Endothelial cell of umbilical vein (primary cell): Measurements from ENCODE around the gene PRMT1. TPM values are rescaled to one million over a fixed set of nuclear protein-coding genes. Genes with fewer than 3 reads are reported as not detected.

Source experiments
- BruUV-seq: library from RNA; stranded (reverse); fragments of 400-500 nt; replicated peaks from 2 replicates; lab custom pipeline; 2021; lab: Mats Ljungman, UMichigan
- CTCF ChIA-PET: fragments of 300-600, 350-600 bp; sonication (Branson Sonifier 250); formaldehyde crosslinking; loops from one replicate; lab custom pipeline; 2021; ENCODE audit warnings: antibody characterized with exemption, inconsistent platforms; lab: Charles Lee
- POLR2A ChIA-PET: fragments of 300-600, 350-600 bp; sonication (Branson Sonifier 250); formaldehyde crosslinking; loops from one replicate; lab custom pipeline; 2021; ENCODE audit warnings: antibody characterized with exemption, inconsistent platforms; lab: Charles Lee
- DNase-seq: peaks from one replicate; pipeline ENCODE4 v3.0.0-alpha.2; 2011; ENCODE audit warnings: low read depth, low spot score
- FAIRE-seq: peaks from 2 replicates; lab custom pipeline; 2011; peaks lifted over from hg19 to GRCh38; lab: Jason Lieb, UNC
- H2AFZ ChIP-seq: 2 replicates; pipeline ENCODE4 v1.6.0; 2012; ENCODE audit warnings: low read depth, low read length, control low read depth, inconsistent platforms
- H3K27ac ChIP-seq: 2 replicates; pipeline ENCODE4 v1.5.1; 2011; ENCODE audit warnings: low read depth, mild to moderate bottlenecking, control low read depth, low read length, moderate library complexity; ENCODE audit not compliant: insufficient read depth
- H3K27me3 ChIP-seq, 2 experiments: 2 replicates each; pipeline versions ENCODE4 v1.6.0 to v1.6.1; 2011; ENCODE audit warnings: low read length in 2 of 2, mixed read lengths in 1 of 2; ENCODE audit not compliant: control insufficient read depth in 2 of 2, insufficient read depth in 2 of 2
- H3K36me3 ChIP-seq, 2 experiments: 2 replicates in 1 of 2; 3 replicates in 1 of 2; pipeline ENCODE4 v1.5.1; 2011; ENCODE audit warnings: low read length in 2 of 2, mild to moderate bottlenecking in 1 of 2, moderate library complexity in 1 of 2; ENCODE audit not compliant: control insufficient read depth in 2 of 2, insufficient read depth in 2 of 2; ENCODE audit errors: extremely low read depth in 1 of 2
- H3K4me1 ChIP-seq: 3 replicates; pipeline ENCODE4 v1.5.1; 2011; ENCODE audit warnings: mild to moderate bottlenecking, low read length; ENCODE audit not compliant: control insufficient read depth, insufficient read depth; ENCODE audit errors: extremely low read depth
- H3K4me2 ChIP-seq: 2 replicates; pipeline ENCODE4 v1.6.1; 2011; ENCODE audit warnings: low read length, control low read depth, mixed read lengths; ENCODE audit not compliant: insufficient read depth
- H3K4me3 ChIP-seq, 3 experiments: fragments of 200-600 bp in 1 of 3; sonication (generic), shearing (Covaris generic) in 1 of 3; replicated peaks in 1 of 3; 2 replicates each; pipeline ENCODE4 v1.5.1; 2011 to 2016; ENCODE audit warnings: control low read depth in 3 of 3, low read length in 3 of 3, mild to moderate bottlenecking in 2 of 3, inconsistent platforms in 1 of 3, low read depth in 1 of 3, moderate library complexity in 1 of 3; ENCODE audit not compliant: insufficient read depth in 1 of 3
- H3K79me2 ChIP-seq: 2 replicates; pipeline ENCODE4 v1.6.0; 2012; ENCODE audit warnings: low read length, inconsistent platforms; ENCODE audit not compliant: control insufficient read depth, insufficient read depth
- H3K9ac ChIP-seq: replicated peaks from 2 replicates; pipeline ENCODE3; 2011; ENCODE audit warnings: low read length, control low read depth; ENCODE audit not compliant: insufficient read depth; ENCODE audit errors: extremely low read depth
- H3K9me1 ChIP-seq: replicated peaks from 3 replicates; pipeline ENCODE4 v1.6.0; 2011; ENCODE audit warnings: mild to moderate bottlenecking, low read length; ENCODE audit not compliant: control insufficient read depth, insufficient read depth; ENCODE audit errors: extremely low read depth
- H3K9me3 ChIP-seq: replicated peaks from 2 replicates; pipeline ENCODE4 v1.5.1; 2012; ENCODE audit warnings: low read length, inconsistent platforms; ENCODE audit not compliant: control insufficient read depth, insufficient read depth
- H4K20me1 ChIP-seq: replicated peaks from 2 replicates; pipeline ENCODE3; 2011; ENCODE audit warnings: mild to moderate bottlenecking, low read length; ENCODE audit not compliant: control insufficient read depth, insufficient read depth; ENCODE audit errors: extremely low read depth
- CTCF ChIP-seq, 2 donors: IDR thresholded peaks; 1 replicate in 1 of 2; 2 replicates in 1 of 2; pipeline ENCODE4 v1.5.1; 2011; ENCODE audit warnings: low read length in 2 of 2, mild to moderate bottlenecking in 2 of 2, moderate library complexity in 2 of 2, control low read depth in 1 of 2, inconsistent platforms in 1 of 2, low read depth in 1 of 2; ENCODE audit not compliant: insufficient read depth in 1 of 2; ENCODE audit errors: extremely low read depth in 1 of 2
- EZH2 ChIP-seq: IDR thresholded peaks from 2 replicates; pipeline ENCODE4 v1.6.1; 2012; ENCODE audit warnings: borderline replicate concordance, low read depth, mild to moderate bottlenecking, moderate library complexity, low read length, inconsistent platforms; ENCODE audit not compliant: severe bottlenecking
- FOS ChIP-seq: IDR thresholded peaks from 2 replicates; pipeline ENCODE4 v1.6.1; 2011; ENCODE audit warnings: mild to moderate bottlenecking, low read length, moderate library complexity, borderline replicate concordance; ENCODE audit not compliant: insufficient read depth
- GATA2 ChIP-seq: IDR thresholded peaks from 2 replicates; pipeline ENCODE4 v1.7.0; 2011; ENCODE audit warnings: low read depth, mild to moderate bottlenecking, moderate library complexity, mixed read lengths, low read length; ENCODE audit not compliant: insufficient read length, insufficient read depth
- JUN ChIP-seq: IDR thresholded peaks from 2 replicates; pipeline ENCODE4 v1.6.1; 2011; ENCODE audit warnings: borderline replicate concordance, low read depth; ENCODE audit not compliant: insufficient read length, insufficient read depth
- MAX ChIP-seq: IDR thresholded peaks from 2 replicates; pipeline ENCODE4 v1.6.1; 2011; ENCODE audit not compliant: insufficient read depth, insufficient read length
- POLR2A ChIP-seq: IDR thresholded peaks from 2 replicates; pipeline ENCODE4 v1.6.1; 2012; ENCODE audit warnings: low read depth, mild to moderate bottlenecking, control low read depth, low read length
- POLR2AphosphoS5 ChIP-seq: IDR thresholded peaks from 2 replicates; pipeline ENCODE4 v1.6.1; 2012; ENCODE audit warnings: low read depth, mild to moderate bottlenecking, control low read depth, low read length, moderate library complexity; ENCODE audit not compliant: insufficient read depth
- dilution Hi-C: fragments of 300-500 bp; cut with MboI; formaldehyde crosslinking; loops from one replicate; pipeline ENCODE4 v1.15.0; 2019; ENCODE audit warnings: low sequenced_read_pairs; ENCODE audit not compliant: extremely low pct_ligation_motif_present
- intact Hi-C: fragments of 100-400 bp; cut with micrococcal nuclease; formaldehyde crosslinking; loops from one replicate; pipeline ENCODE4 v1.10.0; 2022
- microRNA-seq: library from miRNA; unstranded; fragments of <30 nt; microRNA quantifications from one replicate; pipeline ENCODE4 v1.2.0, GENCODE V29; 2021; ENCODE audit warnings: borderline number of aligned reads, borderline replicate concordance
- polyA plus RNA-seq, 4 experiments: library from polyadenylated mRNA; depleted of rRNA in 3 of 4; stranded (reverse) in 3 of 4; unstranded in 1 of 4; fragments of >200 nt; gene quantifications; 2 replicates each; pipeline versions ENCODE4 v1.2.1 to v1.2.3, GENCODE V29; 2011 to 2012; ENCODE audit warnings: missing spikeins in 1 of 4
- small RNA-seq: library from RNA; depleted of rRNA; stranded (forward); fragments of <200 nt; gene quantifications from one replicate; pipeline ENCODE3, GENCODE V24; 2012; ENCODE audit warnings: low replicate concordance, low read depth; ENCODE audit not compliant: insufficient read depth, insufficient read length
- total RNA-seq: library from RNA; stranded (reverse); gene quantifications from 2 replicates; pipeline ENCODE4 v1.2.3, GENCODE V29; 2021

Gene PRMT1
- total and polyA plus RNA-seq, 2 donors (not counting 3 experiments of a cell fraction or from before 2014, with no cell fraction given): 242 to 542 TPM

GRCh38 chr19:49730166-49730565 is 53.1 kb downstream of the PRMT1 start:
- FAIRE-seq (no peak), DNase-seq (no peak)
- intact Hi-C loops (no loop called here), dilution Hi-C loops (no loop called here)
- TF ChIP-seq GATA2 (no peak), POLR2A (no peak), FOS (no peak), POLR2AphosphoS5 (no peak), MAX (no peak), EZH2 (no peak), JUN (no peak), CTCF (IDR thresholded peaks at IDR 0.05; ENCODE audit: extremely low read depth in 1 of 2, insufficient read depth in 1 of 2, low read depth in 1 of 2, low read length in 2 of 2) (no peak)
- Histone ChIP-seq H3K9ac (no peak overlapping the region), H3K9me1 (no peaks in the 10 kb centered on the region), H3K79me2 (no peaks in the 10 kb centered on the region), H3K9me3 (no peaks in the 10 kb centered on the region), H3K4me2 (no peak overlapping the region), H3K36me3 (no peaks in the 10 kb centered on the region), H3K4me1 (no peaks in the 10 kb centered on the region), H4K20me1 (no peaks in the 10 kb centered on the region), H2AFZ (no peak overlapping the region), H3K4me3 (no peak overlapping the region), H3K27ac (no peak overlapping the region), H3K27me3 (no peaks in the 10 kb centered on the region)
- no TSS peak for BruUV-seq
- POLR2A ChIA-PET: interaction anchor here (0.7 kb wide), 1 partner anchor 129 kb away, joined by 4 read pairs; no protein-coding TSS in a partner anchor
- CTCF ChIA-PET: interaction anchor here (0.9 to 1.4 kb wide), 2 partner anchors 13 to 23 kb away, joined by 3 to 9 read pairs; no protein-coding TSS in a partner anchor

Small RNA genes lying within 50 kb of the gene (microRNA-seq; reads per million reads assigned to microRNA genes)
- not detected for gene MIR5088

Small RNA genes lying within 50 kb of the gene (small RNA-seq; reads per million reads assigned to genes)
- gene MIR5088: not detected

Other genes starting within 250 kb of the PRMT1 start
- 0.13 and 0.25 TPM in 2 replicates for gene SLC17A7, start 235.7 kb upstream of the PRMT1 start, total RNA-seq
- gene SLC17A7, start 235.7 kb upstream of the PRMT1 start, polyA plus RNA-seq: 0.06 and 0.07 TPM in 2 replicates
- gene PIH1D1, start 225.5 kb upstream of the PRMT1 start, total RNA-seq: 84.1 and 86.9 TPM in 2 replicates
- gene PIH1D1, start 225.5 kb upstream of the PRMT1 start, polyA plus RNA-seq: 72.6 and 83.2 TPM in 2 replicates
- 27.6 and 38.8 TPM in 2 replicates for gene ALDH16A1, start 224.0 kb upstream of the PRMT1 start, total RNA-seq
- gene ALDH16A1, start 224.0 kb upstream of the PRMT1 start, polyA plus RNA-seq: 33.2 and 42.3 TPM in 2 replicates
- 4.7 and 5.7 TPM in 2 replicates for gene FLT3LG, start 203.1 kb upstream of the PRMT1 start, total RNA-seq
- gene FLT3LG, start 203.1 kb upstream of the PRMT1 start, polyA plus RNA-seq: 5.0 and 5.6 TPM in 2 replicates
- gene RPL13A, start 189.7 kb upstream of the PRMT1 start, total RNA-seq: 2,291 and 2,318 TPM in 2 replicates
- gene RPL13A, start 189.7 kb upstream of the PRMT1 start, polyA plus RNA-seq: 4,148 and 5,694 TPM in 2 replicates
- 1,764 and 1,843 TPM in 2 replicates for gene RPS11, start 180.8 kb upstream of the PRMT1 start, total RNA-seq
- 4,411 and 4,760 TPM in 2 replicates for gene RPS11, start 180.8 kb upstream of the PRMT1 start, polyA plus RNA-seq
- gene FCGRT, start 164.6 kb upstream of the PRMT1 start, total RNA-seq: 98.2 and 134 TPM in 2 replicates
- gene FCGRT, start 164.6 kb upstream of the PRMT1 start, polyA plus RNA-seq: 197 and 215 TPM in 2 replicates
- gene RCN3, start 149.3 kb upstream of the PRMT1 start, total RNA-seq: 94.4 and 96.1 TPM in 2 replicates
- 52.7 and 68.3 TPM in 2 replicates for gene RCN3, start 149.3 kb upstream of the PRMT1 start, polyA plus RNA-seq
- 77.5 and 79.8 TPM in 2 replicates for gene NOSIP, start 96.7 kb upstream of the PRMT1 start, total RNA-seq
- 128 and 199 TPM in 2 replicates for gene NOSIP, start 96.7 kb upstream of the PRMT1 start, polyA plus RNA-seq
- gene PRRG2, start 96.0 kb upstream of the PRMT1 start, total RNA-seq: 1.5 and 2.6 TPM in 2 replicates
- 2.9 and 3.0 TPM in 2 replicates for gene PRRG2, start 96.0 kb upstream of the PRMT1 start, polyA plus RNA-seq
- 35.6 and 37.0 TPM in 2 replicates for gene PRR12, start 86.1 kb upstream of the PRMT1 start, total RNA-seq
- 1.6 and 1.9 TPM in 2 replicates for gene PRR12, start 86.1 kb upstream of the PRMT1 start, polyA plus RNA-seq
- gene RRAS, start 37.1 kb upstream of the PRMT1 start, total RNA-seq: 84.8 and 89.5 TPM in 2 replicates
- gene RRAS, start 37.1 kb upstream of the PRMT1 start, polyA plus RNA-seq: 250 and 329 TPM in 2 replicates
- 75.8 and 83.8 TPM in 2 replicates for gene SCAF1, start 35.1 kb upstream of the PRMT1 start, total RNA-seq
- gene SCAF1, start 35.1 kb upstream of the PRMT1 start, polyA plus RNA-seq: 9.6 and 13.3 TPM in 2 replicates
- gene IRF3, start 11.4 kb upstream of the PRMT1 start, total RNA-seq: 73.5 and 79.1 TPM in 2 replicates
- 64.8 and 92.1 TPM in 2 replicates for gene IRF3, start 11.4 kb upstream of the PRMT1 start, polyA plus RNA-seq
- 52.4 and 58.5 TPM in 2 replicates for gene BCL2L12, start 11.3 kb upstream of the PRMT1 start, total RNA-seq
- gene BCL2L12, start 11.3 kb upstream of the PRMT1 start, polyA plus RNA-seq: 49.8 and 62.2 TPM in 2 replicates
- gene ADM5, start 12.3 kb downstream of the PRMT1 start, total RNA-seq: 3.3 and 4.4 TPM in 2 replicates
- 3.3 and 4.5 TPM in 2 replicates for gene ADM5, start 12.3 kb downstream of the PRMT1 start, polyA plus RNA-seq
- gene CPT1C, start 13.8 kb downstream of the PRMT1 start, total RNA-seq: 24.7 and 45.7 TPM in 2 replicates
- 80.8 and 88.3 TPM in 2 replicates for gene CPT1C, start 13.8 kb downstream of the PRMT1 start, polyA plus RNA-seq
- not detected in 2 replicates for gene TSKS, start 86.0 kb downstream of the PRMT1 start, total RNA-seq
- gene TSKS, start 86.0 kb downstream of the PRMT1 start, polyA plus RNA-seq: 0.03 TPM in 1 of 2 replicates, not detected in the other
- 108 TPM in 2 replicates for gene AP2A1, start 89.7 kb downstream of the PRMT1 start, total RNA-seq
- gene AP2A1, start 89.7 kb downstream of the PRMT1 start, polyA plus RNA-seq: 113 and 114 TPM in 2 replicates
- gene FUZ, start 136.0 kb downstream of the PRMT1 start, total RNA-seq: 14.0 and 15.3 TPM in 2 replicates
- gene FUZ, start 136.0 kb downstream of the PRMT1 start, polyA plus RNA-seq: 12.3 and 14.5 TPM in 2 replicates
- 55.8 and 62.9 TPM in 2 replicates for gene MED25, start 141.0 kb downstream of the PRMT1 start, total RNA-seq
- gene MED25, start 141.0 kb downstream of the PRMT1 start, polyA plus RNA-seq: 28.3 and 31.7 TPM in 2 replicates
- 184 and 187 TPM in 2 replicates for gene PTOV1, start 173.9 kb downstream of the PRMT1 start, total RNA-seq
- gene PTOV1, start 173.9 kb downstream of the PRMT1 start, polyA plus RNA-seq: 116 and 125 TPM in 2 replicates
- gene PNKP, start 190.3 kb downstream of the PRMT1 start, total RNA-seq: 112 and 114 TPM in 2 replicates
- gene PNKP, start 190.3 kb downstream of the PRMT1 start, polyA plus RNA-seq: 39.4 and 48.4 TPM in 2 replicates
- gene AKT1S1, start 200.1 kb downstream of the PRMT1 start, total RNA-seq: 61.9 and 64.2 TPM in 2 replicates
- 68.3 and 76.8 TPM in 2 replicates for gene AKT1S1, start 200.1 kb downstream of the PRMT1 start, polyA plus RNA-seq
- gene TBC1D17, start 200.4 kb downstream of the PRMT1 start, total RNA-seq: 36.1 and 39.3 TPM in 2 replicates
- 34.2 and 37.4 TPM in 2 replicates for gene TBC1D17, start 200.4 kb downstream of the PRMT1 start, polyA plus RNA-seq
- gene IL4I1, start 219.6 kb downstream of the PRMT1 start, total RNA-seq: 5.6 and 9.1 TPM in 2 replicates
- gene IL4I1, start 219.6 kb downstream of the PRMT1 start, polyA plus RNA-seq: 5.0 and 7.4 TPM in 2 replicates